ENCODE measurements around the gene AJM1.

- no peak for TF ChIP-seq NFIC (IDR thresholded peaks at IDR 0.05)
- no peak for TF ChIP-seq REST (IDR thresholded peaks at IDR 0.05; ENCODE audit: low read depth)
- TF ChIP-seq USF1 (IDR thresholded peaks at IDR 0.05) = no peak
- TF ChIP-seq YY1 (IDR thresholded peaks at IDR 0.05; ENCODE audit: low read depth) = no peak
- TF ChIP-seq TAF1 (IDR thresholded peaks at IDR 0.05; ENCODE audit: low read depth) = no peak
- TF ChIP-seq CREB1 (IDR thresholded peaks at IDR 0.05; ENCODE audit: low read depth) = no peak
- no peak for TF ChIP-seq EGR1 (IDR thresholded peaks at IDR 0.05)
These were observed 12.7 kb downstream of the AJM1 start for GRCh38 chr9:136854842-136855460.
